Measurements from ENCODE around the gene CKAP5.
"Not testable (repeated sequence)": the region's sequence is repeated elsewhere in the genome, so short reads cannot be mapped to it uniquely, and the experiment has no call there.

CKAP5 gene

GRCh38 chr11:46856605-46857343, 10.7 kb upstream of the CKAP5 start:
- in situ Hi-C loops (cut with MboI; ENCODE audit: low sequenced_read_pairs): no loop called here

GRCh38 chr11:46855863-46856262, 9.8 kb upstream of the CKAP5 start:
- in situ Hi-C loops (cut with MboI; ENCODE audit: low sequenced_read_pairs): no loop called here

GRCh38 chr11:46855167-46855566, 9.1 kb upstream of the CKAP5 start:
- in situ Hi-C loops (cut with MboI; ENCODE audit: low sequenced_read_pairs): no loop called here

DNA sequence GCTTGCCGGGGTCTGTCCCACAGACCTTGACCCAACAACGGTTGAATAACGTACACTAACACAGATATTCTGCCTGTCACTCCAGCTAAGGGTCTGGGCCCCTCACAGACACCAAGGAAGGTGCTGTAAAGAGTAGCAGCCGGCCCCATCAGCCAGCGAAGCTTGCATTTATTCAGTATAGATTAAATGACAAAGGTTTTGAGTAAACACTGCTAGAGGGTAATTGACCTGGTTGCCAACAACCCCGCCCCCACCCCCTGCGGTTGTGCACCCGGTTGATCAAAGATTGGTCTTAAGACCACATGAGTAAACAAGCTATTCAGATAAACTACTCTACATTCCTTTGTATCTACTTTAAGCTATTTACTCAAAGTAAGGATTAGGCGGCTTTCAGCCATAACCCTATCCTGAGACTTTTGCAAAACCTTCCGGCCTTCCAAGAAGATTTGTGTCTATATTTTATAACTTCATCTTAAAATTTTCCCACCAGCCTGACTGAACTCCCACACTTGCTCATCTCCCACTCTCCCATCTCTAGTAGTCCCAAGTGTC, 4.8 kb upstream of the CKAP5 start:
- in situ Hi-C loops (cut with MboI; ENCODE audit: low sequenced_read_pairs): no loop called here

- in situ Hi-C loops (cut with MboI; ENCODE audit: low sequenced_read_pairs): no loop called here
These were observed 3.6 kb upstream of the CKAP5 start for GRCh38 chr11:46849631-46850030.

DNA sequence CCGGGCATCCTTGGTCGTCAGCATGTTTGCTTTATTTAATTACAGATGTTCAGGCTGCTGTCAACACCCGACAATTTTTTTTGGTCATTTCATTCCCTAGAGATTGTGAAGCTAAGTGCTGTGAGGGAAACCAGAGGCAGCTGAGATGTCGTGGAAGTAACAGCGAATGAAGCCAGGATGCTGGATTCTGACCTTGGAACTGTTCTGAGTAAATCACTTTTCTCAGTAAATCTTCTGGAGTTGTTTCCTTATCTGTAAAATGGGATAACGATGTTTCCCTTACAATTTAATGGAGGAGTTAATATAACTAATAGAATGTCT, 390 bp upstream of the CKAP5 start:
- in situ Hi-C loops (cut with MboI; ENCODE audit: low sequenced_read_pairs): no loop called here

- in situ Hi-C loops (cut with MboI; ENCODE audit: low sequenced_read_pairs): no loop called here
These were observed 690 bp downstream of the CKAP5 start for GRCh38 chr11:46845440-46845739.

DNA sequence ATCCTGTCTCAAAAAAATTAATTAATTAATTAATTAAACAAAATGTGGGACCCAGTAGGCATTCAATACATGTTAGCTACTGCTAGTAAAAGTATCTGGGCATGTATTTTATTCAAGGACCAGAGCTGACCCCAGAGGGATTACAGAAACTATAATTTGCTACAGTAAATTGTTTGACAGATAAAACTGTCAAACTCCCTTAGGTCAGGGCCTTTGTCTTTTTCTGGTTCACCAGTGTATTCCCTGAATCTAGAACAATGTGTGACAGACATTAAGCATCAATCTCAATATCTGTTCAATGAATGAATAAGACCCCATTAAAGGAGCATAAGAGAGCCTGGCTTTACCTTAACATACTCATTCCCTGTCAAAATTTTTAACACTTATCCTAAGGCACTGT, 6.0 kb downstream of the CKAP5 start:
- in situ Hi-C loops (cut with MboI; ENCODE audit: low sequenced_read_pairs): no loop called here

DNA sequence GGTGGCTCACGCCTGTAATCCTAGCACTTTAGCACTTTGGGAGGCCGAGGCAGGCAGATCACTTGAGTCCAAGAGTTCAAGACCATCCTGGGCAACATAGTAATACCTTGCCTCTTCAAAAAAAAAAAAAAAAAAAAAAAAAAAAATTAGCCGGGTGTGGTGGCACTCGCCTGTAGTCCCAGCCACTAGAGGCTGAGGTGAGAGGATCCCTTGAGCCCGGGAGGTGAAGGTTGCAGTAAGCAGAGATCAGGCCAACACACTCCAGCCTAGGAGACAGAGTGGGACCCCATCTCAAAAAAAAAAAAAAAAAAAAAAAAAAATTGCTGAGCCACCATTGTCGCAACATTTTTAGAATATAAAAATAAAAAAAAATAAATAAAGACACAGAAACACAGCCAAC, 7.6 kb downstream of the CKAP5 start:
- in situ Hi-C loops (cut with MboI; ENCODE audit: low sequenced_read_pairs): no loop called here

DNA sequence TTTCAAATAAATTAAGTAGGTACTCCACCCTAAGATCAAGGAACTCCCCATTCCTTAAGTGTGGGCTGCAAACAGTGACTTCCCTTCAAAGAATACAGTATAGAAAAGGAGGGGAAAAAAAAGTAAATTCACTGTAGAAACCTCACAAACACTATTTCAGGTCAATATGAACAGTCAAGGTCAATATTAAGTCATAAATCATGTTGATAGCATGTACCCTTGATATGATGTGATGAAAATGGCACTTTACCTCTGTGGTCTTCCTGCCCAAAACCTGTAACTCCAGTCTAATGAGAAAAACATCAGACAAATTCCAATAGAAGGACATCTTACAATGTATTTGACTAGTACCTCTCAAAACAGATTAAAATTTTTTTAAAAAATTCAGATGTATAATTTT, 8.2 kb downstream of the CKAP5 start:
- in situ Hi-C loops (cut with MboI; ENCODE audit: low sequenced_read_pairs): no loop called here

DNA sequence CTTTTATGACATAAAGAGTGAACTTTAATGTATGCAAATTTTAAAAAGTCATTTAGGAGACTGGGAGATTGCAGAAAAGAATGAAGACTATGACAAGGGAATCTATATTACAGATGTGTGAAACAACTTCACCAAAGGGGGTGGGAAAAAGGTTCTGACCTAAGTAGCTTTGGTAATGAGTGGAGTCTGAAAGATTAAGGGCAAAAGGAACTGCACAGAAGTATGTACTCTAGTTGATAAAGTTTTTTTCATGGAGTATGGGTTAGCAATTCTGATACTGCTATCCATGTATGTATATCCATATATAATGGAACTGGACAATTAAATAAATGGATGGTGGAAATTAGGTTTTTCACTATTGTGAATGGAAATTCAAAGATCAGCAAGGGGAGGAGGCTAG, 9.2 kb downstream of the CKAP5 start:
- in situ Hi-C loops (cut with MboI; ENCODE audit: low sequenced_read_pairs): no loop called here

DNA sequence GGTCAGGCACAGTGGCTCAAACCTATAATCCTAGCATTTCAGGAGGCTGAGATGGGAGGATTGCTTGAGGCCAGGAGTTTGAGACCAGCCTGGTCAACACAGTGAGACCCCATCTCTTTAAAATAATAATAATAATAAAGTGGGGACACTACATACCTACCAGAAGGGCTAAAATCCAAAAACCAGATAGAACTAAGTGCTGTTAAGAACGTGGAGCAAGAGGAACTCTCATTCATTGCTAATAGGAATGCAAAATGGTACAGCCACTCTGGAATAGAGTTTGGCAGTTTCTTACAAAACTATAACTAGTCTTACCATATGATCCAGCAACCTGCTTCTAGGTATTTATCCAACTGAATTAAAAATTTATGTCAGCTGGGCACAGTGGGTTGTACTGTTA, 9.6 kb downstream of the CKAP5 start:
- in situ Hi-C loops (cut with MboI; ENCODE audit: low sequenced_read_pairs): no loop called here

DNA sequence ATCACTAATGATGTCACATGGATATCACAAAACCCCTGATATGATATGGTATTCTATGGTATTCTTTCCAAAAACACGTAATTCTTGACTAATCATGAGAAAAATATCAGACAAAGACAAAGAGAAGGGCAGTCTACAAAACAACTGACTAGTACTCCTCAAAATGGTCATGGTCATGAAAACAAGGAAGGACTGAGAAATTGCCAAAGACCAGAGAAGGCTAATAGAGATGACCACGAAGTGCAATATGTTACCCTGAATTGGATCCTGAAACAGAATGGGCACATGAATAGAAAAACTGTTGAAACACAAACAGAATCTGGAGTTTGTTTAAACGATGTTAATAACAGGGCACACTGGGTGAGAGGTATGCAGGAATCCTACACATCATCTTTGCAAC, 10.2 kb downstream of the CKAP5 start:
- in situ Hi-C loops (cut with MboI; ENCODE audit: low sequenced_read_pairs): no loop called here

GRCh38 chr11:46834821-46835220, 11.3 kb downstream of the CKAP5 start:
- in situ Hi-C loops (cut with MboI; ENCODE audit: low sequenced_read_pairs): no loop called here

- in situ Hi-C loops (cut with MboI; ENCODE audit: low sequenced_read_pairs): no loop called here
These were observed 13.4 kb downstream of the CKAP5 start for GRCh38 chr11:46832511-46833214.

- in situ Hi-C loops (cut with MboI; ENCODE audit: low sequenced_read_pairs): no loop called here
These were observed 18.1 kb downstream of the CKAP5 start for GRCh38 chr11:46827995-46828394.

GRCh38 chr11:46826310-46827044, 19.6 kb downstream of the CKAP5 start:
- in situ Hi-C loops (cut with MboI; ENCODE audit: low sequenced_read_pairs): no loop called here

- in situ Hi-C loops (cut with MboI; ENCODE audit: low sequenced_read_pairs): no loop called here
These were observed 37.2 kb downstream of the CKAP5 start for GRCh38 chr11:46808799-46809431.

DNA sequence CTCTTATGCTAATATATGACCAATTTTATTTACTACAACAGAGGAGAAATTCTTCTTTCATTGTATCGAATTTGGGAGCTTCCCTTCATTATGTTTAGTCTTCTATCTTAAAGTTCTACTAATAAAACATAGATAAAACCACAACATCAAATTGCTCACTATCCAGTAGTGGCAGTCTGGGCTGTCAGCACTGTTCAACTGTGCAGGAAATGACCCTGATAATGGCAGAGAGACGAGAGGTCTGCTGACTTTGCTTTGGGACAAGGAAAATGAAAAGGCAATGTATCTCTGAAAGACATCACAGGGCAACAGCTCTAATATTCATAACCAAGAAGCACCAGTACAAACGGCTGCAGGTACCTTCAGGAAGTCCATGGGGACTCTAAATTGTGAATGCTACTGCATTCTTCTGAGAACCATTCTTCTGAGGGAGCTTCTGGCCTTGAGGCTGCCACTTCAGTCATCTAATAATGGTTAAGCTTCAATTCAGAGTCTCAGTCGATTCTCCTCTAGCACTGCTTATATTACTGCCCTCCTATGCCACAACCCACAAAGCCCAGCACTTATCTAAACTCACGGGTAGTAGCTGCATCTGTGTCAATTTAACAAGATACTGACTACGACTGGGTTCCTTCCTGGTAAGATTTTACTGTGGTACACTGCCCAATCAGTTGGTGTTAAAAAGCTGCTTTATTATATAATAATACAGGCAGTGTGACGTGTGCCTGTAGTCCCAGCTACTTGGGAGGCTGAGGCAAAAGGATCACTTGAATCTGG, 44.2 kb downstream of the CKAP5 start:
- in situ Hi-C loops (cut with MboI; ENCODE audit: low sequenced_read_pairs): no loop called here

GRCh38 chr11:46800177-46800576, 45.9 kb downstream of the CKAP5 start:
- in situ Hi-C loops (cut with MboI; ENCODE audit: low sequenced_read_pairs): no loop called here

- in situ Hi-C loops (cut with MboI; ENCODE audit: low sequenced_read_pairs): not testable (repeated sequence)
These were observed 46.4 kb downstream of the CKAP5 start for GRCh38 chr11:46799725-46800124.

Measured in HL-60/S4 (cell line).